BJ (cell line): Measurements from ENCODE around the gene METTL25. TPM values are rescaled to one million over a fixed set of nuclear protein-coding genes. Genes with fewer than 3 reads are reported as not detected.

Experiments
- CTCF ChIA-PET: fragments of 350-600 bp; formaldehyde crosslinking; extraction: SDS; loops from one replicate; lab custom pipeline; 2021; ENCODE audit warnings: antibody characterized with exemption, inconsistent platforms; lab: Yijun Ruan, JAX
- POLR2A ChIA-PET: fragments of 300-600 bp; sonication (Branson Sonifier 250); formaldehyde crosslinking; extraction: SDS; loops from one replicate; lab custom pipeline; 2021; ENCODE audit warnings: antibody characterized with exemption; lab: Charles Lee
- DNase-seq: peaks from one replicate; pipeline ENCODE4 v3.0.0-alpha.2; 2011; ENCODE audit warnings: low read depth
- H3K27me3 ChIP-seq: 2 replicates; pipeline ENCODE4 v1.6.0; 2011; ENCODE audit warnings: low read length; ENCODE audit not compliant: control insufficient read depth, insufficient read depth
- H3K36me3 ChIP-seq: 2 replicates; pipeline ENCODE4 v1.5.1; 2011; ENCODE audit warnings: low read length; ENCODE audit not compliant: control insufficient read depth, insufficient read depth
- H3K4me3 ChIP-seq: 2 replicates; pipeline ENCODE4 v1.5.1; 2011; ENCODE audit warnings: low read depth, mild to moderate bottlenecking, control low read depth, low read length
- polyA plus RNA-seq: library from polyadenylated mRNA; depleted of rRNA; stranded (reverse); fragments of >200 nt; gene quantifications from 2 replicates; pipeline ENCODE4 v1.2.3, GENCODE V29; 2011
- TF ChIP-seq, protein P1 (sequence below): IDR thresholded peaks from 2 replicates; pipeline ENCODE4 v1.5.1; 2011; ENCODE audit warnings: low read depth, mild to moderate bottlenecking, control low read depth, inconsistent platforms, low read length, moderate library complexity; ENCODE audit not compliant: insufficient read depth

The METTL25 gene
- polyA plus RNA-seq, 1 experiment: 2.3 TPM

DNA sequence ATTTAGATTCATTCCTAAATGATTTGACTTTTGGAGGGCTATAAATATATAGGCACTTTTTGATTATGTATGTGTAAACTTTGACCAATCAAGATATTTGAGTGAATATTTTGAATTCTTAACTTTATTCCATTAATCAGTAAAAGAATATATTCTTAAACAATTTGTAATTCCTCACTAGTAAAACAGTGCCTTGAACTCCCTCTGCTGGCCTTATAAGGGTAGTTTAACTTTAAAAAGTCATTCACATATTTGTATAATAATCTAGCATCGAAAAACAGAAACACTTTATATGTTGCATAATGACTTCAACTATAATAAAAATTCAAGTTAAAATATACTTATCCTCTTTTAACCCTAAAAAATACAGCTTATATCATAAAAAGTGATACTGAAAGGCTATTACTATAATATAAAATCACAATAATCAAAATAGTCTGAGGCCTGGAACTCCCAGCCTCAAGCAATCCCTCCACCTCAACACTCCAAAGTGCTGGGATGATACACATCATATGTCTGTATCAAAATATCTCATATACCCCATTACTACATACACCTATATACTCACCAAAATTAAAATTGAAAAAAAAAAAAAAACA, 31.3 kb upstream of the METTL25 start:
- no peak for DNase-seq
- H3K27me3 ChIP-seq: no peaks in the 10 kb centered on the region
- TF ChIP-seq, protein P1, sequence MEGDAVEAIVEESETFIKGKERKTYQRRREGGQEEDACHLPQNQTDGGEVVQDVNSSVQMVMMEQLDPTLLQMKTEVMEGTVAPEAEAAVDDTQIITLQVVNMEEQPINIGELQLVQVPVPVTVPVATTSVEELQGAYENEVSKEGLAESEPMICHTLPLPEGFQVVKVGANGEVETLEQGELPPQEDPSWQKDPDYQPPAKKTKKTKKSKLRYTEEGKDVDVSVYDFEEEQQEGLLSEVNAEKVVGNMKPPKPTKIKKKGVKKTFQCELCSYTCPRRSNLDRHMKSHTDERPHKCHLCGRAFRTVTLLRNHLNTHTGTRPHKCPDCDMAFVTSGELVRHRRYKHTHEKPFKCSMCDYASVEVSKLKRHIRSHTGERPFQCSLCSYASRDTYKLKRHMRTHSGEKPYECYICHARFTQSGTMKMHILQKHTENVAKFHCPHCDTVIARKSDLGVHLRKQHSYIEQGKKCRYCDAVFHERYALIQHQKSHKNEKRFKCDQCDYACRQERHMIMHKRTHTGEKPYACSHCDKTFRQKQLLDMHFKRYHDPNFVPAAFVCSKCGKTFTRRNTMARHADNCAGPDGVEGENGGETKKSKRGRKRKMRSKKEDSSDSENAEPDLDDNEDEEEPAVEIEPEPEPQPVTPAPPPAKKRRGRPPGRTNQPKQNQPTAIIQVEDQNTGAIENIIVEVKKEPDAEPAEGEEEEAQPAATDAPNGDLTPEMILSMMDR: peak; percentile 45
- POLR2A ChIA-PET: no interaction called here
- CTCF ChIA-PET: no interaction called here
- H3K36me3 ChIP-seq: no peaks in the 10 kb centered on the region
- H3K4me3 ChIP-seq: no peak overlapping the region

DNA sequence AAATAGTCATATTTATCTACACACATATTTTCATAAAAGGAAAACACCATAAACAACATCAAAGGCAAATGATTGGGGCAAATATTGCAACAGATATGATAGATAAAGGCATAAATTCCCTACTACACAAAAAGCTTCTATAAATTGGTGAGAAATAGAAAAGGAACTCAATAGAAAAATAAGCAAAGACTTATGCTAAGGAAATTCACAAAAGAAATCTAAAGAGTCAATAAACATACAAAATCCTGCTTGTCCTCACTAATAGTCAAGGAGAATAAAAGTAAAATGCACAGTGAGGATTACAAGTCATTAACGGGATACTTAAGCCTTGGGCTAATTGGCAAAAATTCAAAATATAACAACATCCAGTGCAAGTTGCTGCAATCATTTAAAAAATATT, 30.5 kb upstream of the METTL25 start:
- TF ChIP-seq, protein P1: no peak
- no peaks in the 10 kb centered on the region for H3K36me3 ChIP-seq
- CTCF ChIA-PET: no interaction called here
- H3K4me3 ChIP-seq: no peak overlapping the region
- no peaks in the 10 kb centered on the region for H3K27me3 ChIP-seq
- POLR2A ChIA-PET: no interaction called here
- no peak for DNase-seq

DNA sequence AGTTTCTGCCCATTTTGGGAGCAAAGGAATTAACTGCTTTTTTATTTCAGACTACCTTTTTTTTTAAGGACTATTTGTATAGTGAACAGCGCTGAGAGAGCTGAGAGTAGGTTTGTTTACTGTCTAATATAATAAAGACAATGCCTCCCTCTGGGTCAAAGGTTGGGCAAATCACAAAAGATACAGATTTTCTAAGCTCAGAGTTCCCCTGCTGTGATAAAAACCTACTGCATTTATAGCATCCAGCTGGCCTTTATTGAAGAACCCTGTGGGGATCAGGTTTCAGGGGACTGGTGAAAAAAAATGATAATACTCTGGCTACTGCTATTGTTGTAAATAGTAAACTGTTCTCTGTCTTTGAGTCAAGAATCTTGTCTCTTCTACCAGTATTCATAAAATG, 28.8 kb upstream of the METTL25 start:
- no peak for DNase-seq
- ChIA-PET CTCF (no interaction called here), POLR2A (no interaction called here)

DNA sequence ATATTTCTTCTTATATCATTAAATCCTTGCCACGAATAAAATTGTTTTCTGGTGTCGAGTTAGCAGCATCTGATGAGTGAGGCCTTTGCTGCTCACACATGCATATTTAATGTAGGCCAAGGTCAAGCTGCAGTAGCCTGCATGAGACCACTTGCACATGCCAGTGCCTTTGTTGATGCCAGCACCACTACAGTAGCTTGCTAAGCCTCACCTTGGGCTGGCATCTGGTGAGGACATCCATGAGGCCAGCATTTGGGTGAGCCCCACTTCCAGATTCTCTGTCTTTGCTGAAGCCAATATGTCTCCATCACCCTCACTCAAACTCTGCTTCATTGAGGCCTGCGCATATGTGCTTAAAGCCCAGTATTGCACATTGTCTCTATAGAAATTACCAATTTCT, 8.2 kb upstream of the METTL25 start:
- peaks cover 1% of the 10 kb centered on the region; the same call in 1 of the 2 replicates for H3K36me3 ChIP-seq
- DNase-seq: no peak
- TF ChIP-seq, protein P1: no peak
- CTCF ChIA-PET: no interaction called here
- no peaks in the 10 kb centered on the region for H3K27me3 ChIP-seq
- POLR2A ChIA-PET: no interaction called here
- no peak overlapping the region for H3K4me3 ChIP-seq

More for the DNA sequence above, 28.8 kb upstream of the METTL25 start:
- no peaks in the 10 kb centered on the region for H3K27me3 ChIP-seq
- no peaks in the 10 kb centered on the region for H3K36me3 ChIP-seq
- no peak overlapping the region for H3K4me3 ChIP-seq
- TF ChIP-seq, protein P1: no peak

DNA sequence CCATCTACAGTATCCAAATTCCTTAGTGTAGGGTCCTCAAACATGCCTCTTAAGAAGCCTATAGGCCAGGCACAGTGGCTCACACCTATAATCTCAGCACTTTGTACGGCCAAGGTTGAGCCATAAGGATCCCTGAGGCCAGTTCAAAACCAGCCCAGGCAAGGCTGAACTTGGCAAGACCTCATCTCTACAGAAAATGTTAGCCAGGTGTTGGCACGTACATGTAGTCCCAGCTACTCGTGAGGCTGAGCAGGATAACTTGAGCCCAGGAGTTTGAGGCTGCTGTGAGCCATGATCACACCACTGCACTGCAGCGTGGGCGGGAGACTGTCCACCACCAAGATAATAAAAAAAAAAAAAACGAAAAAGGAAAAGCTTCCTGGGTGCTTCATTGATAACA, 6.9 kb upstream of the METTL25 start:
- CTCF ChIA-PET: no interaction called here
- no peak for DNase-seq
- Histone ChIP-seq H3K27me3 (no peaks in the 10 kb centered on the region), H3K36me3 (peaks cover 1% of the 10 kb centered on the region; the same call in 1 of the 2 replicates), H3K4me3 (no peak overlapping the region)
- POLR2A ChIA-PET: no interaction called here
- TF ChIP-seq, protein P1: no peak
